Measurements from ENCODE around the gene PEX26.
"Not testable (repeated sequence)": the region's sequence is repeated elsewhere in the genome, so short reads cannot be mapped to it uniquely, and the experiment has no call there.

PEX26 gene

DNA sequence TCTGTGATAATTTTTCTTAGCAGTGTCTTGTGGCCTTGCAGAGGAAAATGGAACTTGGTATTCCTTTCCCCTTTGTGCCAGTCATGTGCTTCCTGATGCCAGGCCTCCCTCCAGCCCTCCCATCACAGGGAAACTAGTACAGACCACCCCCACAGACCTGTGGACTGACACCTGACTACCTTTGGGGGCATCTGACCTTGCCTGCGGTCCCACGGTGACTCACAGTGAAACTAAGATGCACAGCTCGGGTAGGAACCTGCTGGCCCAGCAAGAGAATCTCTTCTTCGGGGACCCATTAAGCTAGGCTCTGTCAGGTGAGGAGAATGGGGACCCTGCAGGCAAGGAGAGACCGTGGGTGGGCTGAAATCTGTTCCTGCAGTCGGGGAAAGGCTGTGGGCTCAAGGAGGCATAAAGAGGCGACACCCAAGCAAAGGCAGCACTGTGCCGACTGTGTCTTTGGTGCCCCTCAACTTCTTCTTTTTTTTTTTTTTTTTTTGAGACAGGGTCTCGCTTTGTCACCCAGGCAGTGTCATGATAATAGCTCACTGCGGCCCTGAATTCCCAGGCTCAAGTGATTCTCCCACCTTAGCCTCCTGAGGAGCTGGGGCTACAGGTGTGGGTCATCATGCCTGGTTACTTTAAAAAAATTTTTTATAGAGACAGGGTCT, 20.8 kb upstream of the PEX26 start:
- DNase-seq (ENCODE audit: low spot score) = no peak

DNA sequence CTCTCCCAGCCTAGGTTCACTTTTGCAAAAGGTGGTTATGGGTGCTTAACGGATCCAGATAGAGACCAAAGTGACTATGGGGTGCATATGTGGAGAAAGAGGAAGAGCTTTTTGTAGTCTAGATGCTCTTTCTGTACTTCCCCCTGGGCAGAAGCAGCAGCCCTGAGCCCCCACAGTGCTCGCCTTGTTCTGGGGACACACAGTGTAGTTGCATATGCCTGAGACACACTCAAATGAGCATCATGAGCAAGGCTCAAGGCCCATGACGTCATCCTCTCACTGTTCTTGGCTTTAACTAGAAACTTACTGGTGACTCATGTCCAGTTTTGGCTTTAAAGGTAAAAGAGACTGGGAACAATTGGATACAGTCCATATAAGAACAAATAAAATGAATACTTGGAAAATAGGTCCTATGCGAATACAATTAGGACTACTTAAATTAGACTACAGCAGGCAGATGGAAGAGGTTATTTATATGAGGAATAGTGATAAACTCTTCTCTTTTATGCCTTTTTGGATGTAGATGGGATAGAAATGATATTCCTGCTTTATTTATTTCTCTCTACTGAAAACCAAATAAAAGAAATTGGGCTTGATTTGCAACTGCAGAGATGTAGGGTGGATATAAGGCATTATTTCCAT, 20.1 kb upstream of the PEX26 start:
- no peak for DNase-seq (ENCODE audit: low spot score)

DNA sequence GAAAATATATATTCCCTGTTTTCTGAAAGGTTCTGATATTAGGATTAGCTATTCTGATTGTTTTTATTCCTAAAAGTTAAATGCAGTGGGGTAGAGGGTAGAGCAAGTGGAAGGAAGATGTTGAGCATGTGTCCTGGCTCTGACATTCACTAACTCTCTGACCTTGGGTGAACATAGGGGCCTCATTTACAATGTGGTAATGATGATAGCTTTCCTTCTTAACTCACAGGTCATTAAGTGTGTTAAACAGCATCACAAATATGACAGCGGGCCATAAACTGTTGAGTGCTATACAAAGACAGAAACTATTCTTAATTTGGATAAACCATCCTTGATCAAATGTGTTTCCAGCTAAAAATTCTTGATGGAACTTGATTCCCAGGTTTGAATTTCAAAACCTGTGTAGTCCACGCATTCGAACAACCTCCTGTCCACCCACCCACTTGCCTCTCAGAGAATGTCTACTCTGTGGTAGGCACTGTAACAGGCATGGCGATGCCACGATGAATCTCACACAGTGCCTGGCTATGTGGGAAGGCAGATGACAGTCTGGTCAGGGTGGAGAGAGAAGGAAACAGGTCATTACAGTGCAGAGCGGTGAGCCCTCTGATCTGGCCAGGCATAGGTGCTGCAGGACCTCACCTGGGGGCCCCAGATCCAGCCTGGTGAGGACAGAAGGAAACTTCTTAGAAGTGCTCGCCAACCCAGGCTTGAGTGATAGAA, 19.3 kb upstream of the PEX26 start:
- no peak for DNase-seq (ENCODE audit: low spot score)

DNA sequence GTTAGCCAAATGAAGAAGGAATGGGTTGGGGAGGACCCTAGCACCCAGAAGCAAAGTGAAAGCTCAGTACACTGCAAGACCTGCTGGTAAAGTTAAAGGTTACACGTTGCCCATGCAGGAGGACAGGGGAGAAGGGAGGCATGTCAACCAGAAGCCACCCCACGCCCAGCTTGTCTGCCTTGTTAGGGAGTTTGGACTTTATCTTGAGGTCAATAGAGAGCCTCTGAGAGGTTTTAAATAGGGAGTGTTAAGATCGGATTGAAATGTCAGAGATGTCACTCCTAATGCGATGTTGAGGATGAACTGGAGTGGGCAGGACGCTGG, 18.7 kb upstream of the PEX26 start:
- no peak for DNase-seq (ENCODE audit: low spot score)

DNA sequence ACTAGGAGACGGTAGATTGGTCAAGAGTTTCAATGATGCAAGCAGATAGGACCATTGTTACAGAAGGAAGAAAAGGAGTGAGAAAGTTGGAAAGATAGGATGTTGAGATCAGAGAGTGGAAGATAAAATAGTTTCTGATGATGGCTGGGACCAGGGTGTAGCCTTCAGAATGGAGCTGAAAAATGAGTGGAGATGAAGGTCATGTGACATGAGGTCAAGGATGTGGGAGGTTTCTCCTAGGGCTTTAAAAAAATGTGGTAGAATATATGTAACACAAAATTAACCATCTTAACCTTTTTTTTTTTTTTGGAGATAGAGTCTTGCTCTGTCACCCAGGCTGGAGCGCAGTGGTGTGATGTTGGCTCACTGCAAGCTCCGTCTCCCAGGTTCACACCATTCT, 18.3 kb upstream of the PEX26 start:
- no peak for DNase-seq (ENCODE audit: low spot score)

DNA sequence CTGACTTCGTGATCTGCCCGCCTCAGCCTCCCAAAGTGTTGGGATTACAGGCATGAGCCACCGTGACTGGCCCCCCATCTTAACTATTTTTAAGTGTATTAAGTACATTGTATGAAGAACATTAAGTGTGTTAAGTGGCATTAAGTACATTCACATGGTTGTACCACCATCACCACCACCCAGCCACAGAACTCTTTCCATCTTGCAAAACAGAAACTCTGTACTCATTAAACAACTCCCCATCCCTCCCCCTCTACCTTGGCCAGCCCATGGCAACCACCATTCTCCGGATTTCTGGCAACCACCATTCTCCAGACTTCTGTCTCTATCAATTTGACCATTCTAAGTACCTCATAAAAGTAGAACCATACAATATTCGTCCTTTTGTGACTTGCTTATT, 17.8 kb upstream of the PEX26 start:
- no peak for DNase-seq (ENCODE audit: low spot score)

DNA sequence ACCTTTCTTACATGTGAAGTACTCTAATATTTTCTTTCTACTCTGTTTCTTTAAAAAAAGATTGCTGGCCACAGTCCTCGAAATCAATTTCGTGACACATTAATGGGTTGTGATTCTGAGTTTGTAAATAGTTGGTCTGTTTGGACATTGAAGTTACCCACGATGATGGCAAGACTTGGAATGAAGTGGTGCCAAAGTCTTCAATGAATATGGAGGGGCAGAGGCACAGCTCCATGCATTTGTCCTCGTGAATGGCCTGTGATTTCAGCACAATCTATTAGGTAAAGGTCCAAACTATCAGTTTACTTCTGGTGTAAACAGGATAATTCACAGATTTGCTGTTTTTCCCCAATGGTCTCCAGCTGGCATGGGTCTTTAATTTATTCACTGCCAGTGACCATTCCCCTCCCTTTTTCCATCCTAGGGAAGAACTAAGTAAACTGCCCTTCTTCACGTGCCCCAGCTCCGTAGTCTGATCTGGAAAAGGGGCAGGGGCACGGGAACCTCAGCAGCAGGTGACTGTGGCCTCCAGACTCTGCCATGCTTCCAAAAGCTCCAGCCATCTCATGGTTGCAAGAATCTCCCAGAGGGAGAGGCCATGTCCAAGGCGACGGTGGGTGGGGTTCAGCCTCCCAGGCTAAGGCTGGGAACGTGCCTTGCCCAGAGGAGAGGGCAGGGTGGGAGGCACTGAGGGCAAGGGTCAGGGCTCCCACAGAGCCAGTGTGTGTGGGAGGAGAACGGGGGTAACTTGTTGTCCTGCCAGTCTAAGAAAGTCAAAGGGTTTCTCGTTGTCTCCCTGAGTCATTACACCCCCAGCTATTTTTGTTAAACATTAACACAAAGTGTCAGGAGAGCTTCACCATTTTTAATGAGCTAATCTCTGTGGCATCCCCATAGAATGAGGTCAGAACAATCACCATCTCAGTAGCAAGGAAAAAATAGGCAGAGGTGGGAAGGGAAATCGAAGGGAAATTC, 16.9 kb upstream of the PEX26 start:
- peak; percentile 84 for DNase-seq (ENCODE audit: low spot score)

DNA sequence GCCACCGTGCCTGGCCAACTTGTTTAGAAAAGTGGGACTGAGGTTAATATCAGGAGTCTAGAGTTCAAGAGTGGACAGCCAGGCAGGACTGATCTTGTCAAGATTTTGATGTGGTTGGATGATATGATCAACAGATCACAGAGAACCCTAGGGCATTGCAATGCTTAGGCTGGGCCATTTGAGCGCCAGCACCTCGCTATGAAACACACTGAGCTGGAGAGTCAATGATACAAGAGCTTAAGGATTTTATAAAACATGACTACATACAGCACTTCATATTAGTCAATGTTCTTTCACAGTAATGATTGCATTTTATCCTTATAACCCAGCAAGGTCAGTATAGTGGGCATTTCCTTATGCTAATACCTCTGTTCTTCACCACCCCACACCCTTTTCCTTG, 15.4 kb upstream of the PEX26 start:
- no peak for DNase-seq (ENCODE audit: low spot score)

DNA sequence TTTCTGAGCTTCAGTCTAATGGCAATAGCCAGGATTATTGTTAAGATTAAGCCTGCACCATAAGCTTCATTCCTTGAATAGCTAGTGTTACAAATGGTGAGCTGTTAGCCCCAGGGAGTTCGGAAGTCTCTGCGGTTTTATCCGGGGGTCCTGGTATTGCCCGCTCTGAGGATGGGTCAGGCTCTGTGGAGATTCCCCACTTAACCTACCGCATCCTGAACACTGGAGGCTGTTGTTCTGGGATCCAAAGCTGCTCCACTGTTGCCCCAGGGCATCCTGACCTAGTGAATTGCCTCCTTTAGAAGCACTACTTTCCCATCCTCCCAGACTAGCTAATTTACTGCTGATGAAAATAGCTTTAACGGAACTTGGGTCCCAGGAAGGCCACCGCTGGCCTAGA, 14.5 kb upstream of the PEX26 start:
- no peak for DNase-seq (ENCODE audit: low spot score)

DNA sequence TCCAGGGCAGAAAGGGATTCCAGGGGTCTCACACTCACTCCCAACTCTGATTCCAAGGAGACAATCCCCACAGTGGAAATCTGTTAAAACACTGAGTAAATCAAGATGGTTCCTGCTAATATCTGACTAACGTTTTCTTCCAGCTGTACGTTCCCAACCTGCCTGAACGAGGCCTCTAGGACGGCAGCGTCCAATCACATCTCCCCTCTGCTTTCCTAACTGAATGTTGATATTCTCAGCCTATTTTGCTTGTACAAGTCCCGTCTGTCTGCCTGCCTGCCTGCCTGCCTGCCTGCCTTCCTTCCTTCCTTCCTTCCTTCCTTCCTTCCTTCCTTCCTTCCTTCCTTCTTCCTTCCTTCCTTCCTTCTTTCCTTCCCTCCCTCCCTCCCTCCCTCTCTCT, 14.1 kb upstream of the PEX26 start:
- not testable (repeated sequence) for DNase-seq (ENCODE audit: low spot score)

DNA sequence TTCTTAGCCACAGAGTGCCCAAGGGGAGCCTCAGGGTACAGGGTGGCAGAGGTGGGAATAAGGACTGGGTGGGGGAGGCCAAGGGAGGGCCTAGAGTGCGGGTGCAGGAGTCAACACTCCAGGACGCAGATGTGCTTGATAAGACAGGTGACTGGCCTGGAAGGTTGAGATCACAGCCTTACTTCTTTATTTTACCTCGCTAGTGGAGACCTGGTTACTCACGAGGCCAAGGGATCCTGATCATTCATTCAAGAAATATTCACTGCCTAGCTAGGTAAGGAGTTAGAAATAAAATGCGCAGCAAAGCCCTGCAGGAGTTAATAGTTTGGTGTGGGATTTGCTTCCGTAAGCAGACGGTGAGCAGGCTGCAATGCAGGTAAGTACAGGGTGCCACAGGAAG, 13.2 kb upstream of the PEX26 start:
- no peak for DNase-seq (ENCODE audit: low spot score)

DNA sequence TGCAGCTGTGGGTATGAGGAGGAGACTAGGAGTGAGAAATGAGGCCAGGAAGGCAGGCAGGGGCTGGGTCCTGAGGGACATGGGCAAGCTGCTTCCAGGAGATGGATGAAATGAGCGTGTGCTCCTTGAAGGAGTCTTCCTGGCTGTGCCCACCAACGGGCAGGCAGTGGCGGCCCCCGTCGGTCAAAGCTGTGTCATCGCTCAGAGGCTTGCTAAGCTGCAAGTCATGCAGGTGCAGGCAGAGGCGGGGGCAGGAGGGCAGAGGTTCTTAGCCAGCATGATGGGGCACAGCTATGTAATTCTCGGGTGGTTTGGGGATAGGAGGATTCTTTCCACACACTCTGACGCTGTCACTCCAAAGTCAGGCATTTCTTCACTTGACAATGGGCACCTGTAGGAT, 12.5 kb upstream of the PEX26 start:
- no peak for DNase-seq (ENCODE audit: low spot score)

DNA sequence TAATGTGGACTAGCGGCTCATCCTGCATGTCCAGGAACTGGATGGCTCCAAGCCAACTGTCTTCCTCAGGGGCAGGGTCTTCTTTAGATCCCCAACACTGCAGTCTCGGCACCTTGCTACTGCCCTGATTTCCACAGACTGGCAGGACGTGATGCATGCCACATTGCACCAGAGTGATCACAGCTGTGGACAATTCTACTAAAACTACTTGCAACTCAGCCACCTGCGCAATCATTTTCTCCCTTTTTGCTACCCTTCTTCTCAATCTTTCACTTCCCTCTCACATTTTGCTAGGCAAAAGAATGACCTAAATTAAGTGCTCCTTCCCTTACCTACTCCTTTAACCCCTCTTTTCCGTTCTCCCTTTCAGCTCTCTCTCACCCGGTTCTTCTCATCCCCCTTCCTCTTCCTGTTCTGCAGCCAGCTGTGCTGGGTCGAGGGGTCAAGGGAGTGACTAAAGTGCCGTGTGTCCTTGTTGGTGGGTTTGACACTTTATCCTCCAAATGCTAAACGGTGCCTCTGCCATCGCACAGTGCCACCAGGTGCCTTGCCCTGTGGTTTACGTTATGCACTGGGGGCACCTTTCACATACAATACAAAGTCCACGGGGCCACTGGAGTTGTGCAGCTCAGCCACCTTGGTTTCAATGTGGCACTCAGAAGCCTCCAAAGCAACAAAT, 11.5 kb upstream of the PEX26 start:
- DNase-seq (ENCODE audit: low spot score) = no peak

DNA sequence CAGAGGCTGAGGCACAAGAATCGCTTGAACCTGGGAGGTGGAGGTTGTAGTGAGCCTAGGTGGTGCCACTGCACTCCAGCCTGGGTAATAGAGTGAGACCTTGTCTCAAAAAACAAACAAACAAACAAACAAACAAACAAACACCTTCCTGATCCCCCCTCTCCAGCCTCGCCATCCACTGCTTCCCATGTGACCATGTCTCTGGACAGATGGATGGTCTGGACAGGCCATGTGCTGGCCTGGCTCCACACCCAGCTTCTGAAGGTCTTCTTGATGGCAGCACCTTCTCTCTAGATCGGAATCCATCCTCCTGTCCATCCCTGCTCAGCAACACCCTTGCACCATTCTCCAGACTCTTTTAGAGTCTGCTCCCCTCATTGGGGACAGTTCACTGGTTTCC, 10.7 kb upstream of the PEX26 start:
- DNase-seq (ENCODE audit: low spot score) = no peak

DNA sequence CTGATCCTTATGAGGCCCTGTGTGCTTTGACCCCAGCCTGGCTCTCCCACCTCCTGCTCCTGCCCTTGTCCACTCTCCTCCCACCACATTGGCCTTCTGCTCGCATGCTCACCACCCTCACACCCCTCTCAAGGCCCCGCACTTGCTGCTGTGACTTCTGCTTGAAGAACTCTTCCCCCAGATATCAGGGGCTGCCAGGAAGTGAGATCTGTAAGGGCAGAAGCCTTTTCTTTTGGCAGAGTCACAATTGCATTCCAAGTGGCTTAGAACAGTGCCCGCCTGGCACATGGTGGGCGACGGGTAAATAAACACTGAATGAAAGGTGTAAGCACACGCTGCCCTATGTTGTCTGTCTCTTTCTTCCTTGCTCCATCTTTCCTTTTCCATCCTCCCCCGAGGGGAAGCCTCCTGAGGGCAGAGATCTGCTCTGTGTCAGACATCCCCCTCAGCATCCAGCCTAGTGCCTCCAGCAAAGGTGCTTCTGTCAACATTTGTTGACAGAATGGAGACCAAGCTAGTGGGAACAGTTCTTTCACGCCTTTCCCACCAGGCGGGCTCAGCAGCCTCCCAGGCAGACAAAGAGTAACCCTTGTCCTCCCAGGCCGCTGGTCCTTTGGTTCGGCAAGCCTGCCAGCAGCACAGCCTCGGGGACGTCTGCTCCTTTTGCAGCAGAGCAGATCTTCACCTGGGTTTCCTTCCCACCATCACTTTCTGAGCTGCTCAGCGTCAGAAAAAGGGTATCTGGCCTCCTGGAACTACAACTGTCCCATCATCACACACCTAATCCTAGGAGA, 10.0 kb upstream of the PEX26 start:
- DNase-seq (ENCODE audit: low spot score) = no peak

DNA sequence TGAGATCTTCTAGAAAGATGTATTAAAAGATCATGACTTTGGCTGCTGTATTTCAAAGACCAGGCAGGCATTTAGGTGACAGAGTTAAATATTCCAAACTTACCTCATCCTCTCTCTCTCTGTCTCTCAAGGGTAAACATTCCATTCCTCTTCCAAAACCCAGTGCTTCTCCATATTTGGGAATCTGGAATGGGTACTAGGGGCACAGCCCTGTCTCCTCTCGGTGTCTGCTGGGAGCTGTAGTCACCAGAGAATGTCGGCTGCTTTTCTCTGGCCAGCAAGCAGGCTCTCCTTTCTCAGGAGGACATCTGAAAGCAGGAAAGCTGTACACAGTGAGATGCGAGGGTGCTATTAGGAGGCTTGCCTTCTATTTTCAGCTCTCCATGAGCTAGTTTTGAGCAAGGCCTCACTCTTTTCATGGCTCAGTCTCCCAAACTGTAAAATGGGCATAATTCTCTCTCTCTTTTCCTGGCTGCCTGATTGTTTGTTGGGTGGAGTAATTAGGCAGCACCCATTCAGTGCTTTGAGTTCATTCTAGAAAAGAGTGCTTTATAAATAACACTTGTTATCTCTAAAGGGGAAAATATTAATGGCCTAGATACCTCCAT, 9.3 kb upstream of the PEX26 start:
- no peak for DNase-seq (ENCODE audit: low spot score)

DNA sequence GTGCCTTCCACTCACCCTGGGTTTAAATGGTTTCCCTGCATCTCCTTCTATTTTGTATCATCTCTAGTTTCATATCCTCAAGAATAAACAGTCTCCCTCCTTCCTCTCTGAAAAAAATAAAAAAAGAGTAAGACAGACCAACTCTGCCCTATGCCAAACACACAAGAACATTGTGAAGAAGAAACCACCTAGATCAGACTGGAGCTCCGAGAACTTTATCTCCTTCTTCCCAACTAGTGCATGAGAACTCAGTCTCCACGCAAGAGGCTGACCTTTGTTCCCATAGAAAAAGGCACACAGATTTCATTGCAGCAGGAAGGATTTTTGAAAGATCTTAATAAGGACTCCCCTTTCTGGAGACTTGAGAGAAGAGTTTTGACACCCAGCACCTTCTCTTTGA, 8.7 kb upstream of the PEX26 start:
- no peak for DNase-seq (ENCODE audit: low spot score)

DNA sequence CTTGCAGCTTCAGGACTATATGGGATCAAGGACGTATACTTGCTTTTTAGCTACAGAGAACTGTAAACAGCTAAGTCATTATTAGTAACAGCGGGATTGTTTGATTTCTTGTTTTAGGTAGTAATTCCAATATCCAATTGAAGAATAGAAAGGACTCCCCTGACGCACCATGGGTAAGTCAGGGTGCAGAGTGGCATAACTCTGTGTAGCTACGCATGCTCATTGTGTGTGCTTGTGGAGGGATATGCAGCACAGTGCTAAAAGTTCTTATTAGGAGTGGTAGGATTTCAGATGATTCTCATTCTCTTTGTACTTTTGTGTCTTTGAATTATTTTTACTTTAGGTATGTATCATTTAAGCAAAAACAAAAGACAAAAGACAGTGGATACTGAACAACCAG, 7.7 kb upstream of the PEX26 start:
- no peak for DNase-seq (ENCODE audit: low spot score)

DNA sequence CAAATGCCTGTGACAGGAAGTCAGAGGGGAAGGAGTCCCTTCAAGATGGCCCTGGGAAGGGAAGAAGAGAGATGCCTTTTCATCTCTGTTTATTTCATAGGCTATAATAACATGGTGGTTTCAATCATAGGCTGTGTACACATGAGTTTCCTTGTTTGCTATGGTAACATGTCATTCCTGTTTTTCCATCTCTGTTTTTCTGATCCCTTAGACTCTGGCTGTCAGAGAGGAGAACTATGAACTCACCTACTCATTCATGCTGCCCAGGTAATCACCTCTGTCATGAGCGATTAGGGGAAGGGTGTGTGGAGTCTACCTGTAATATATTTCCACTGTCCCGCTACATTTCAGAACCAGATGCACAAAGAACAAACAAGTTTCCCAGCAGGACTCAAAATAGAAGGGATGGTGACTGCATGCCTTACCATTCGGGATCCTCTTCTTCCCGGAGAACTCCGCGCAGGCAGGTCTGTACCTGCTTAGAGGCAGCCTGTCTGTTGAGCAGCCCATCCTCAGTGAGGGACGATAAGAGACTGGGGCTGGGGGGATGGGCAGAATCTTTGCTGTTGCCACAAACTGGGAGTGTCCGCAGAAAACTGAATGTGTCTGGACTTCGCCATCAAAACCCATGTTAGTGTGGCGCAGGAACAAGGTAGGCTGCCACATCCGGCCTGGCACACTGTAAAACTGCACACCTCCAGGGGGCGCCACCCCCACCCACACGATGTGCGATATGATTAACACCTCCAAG, 7.1 kb upstream of the PEX26 start:
- no peak for DNase-seq (ENCODE audit: low spot score)
